NCI-H774 (cell line): Measurements from ENCODE around the gene ARL4D.

Source experiments
- DNase-seq: peaks from one replicate; lab custom pipeline; 2025; lab: John Stamatoyannopoulos, UW

The ARL4D gene

GRCh38 chr17:43427362-43428043 is 28.7 kb downstream of the ARL4D start:
- DNase-seq: no peak

- DNase-seq: no peak
Observed at GRCh38 chr17:43428524-43428923, 29.7 kb downstream of the ARL4D start.

- no peak for DNase-seq
Observed at GRCh38 chr17:43430936-43431713, 32.3 kb downstream of the ARL4D start.

- DNase-seq: no peak
Observed at GRCh38 chr17:43431714-43432523, 33.1 kb downstream of the ARL4D start.

GRCh38 chr17:43434902-43435319 is 36.1 kb downstream of the ARL4D start:
- no peak for DNase-seq

- no peak for DNase-seq
Observed at GRCh38 chr17:43437756-43438155, 39.0 kb downstream of the ARL4D start.

GRCh38 chr17:43438626-43439025 is 39.8 kb downstream of the ARL4D start:
- DNase-seq: no peak

- no peak for DNase-seq
Observed at GRCh38 chr17:43439041-43439440, 40.2 kb downstream of the ARL4D start.

GRCh38 chr17:43442711-43443110 is 43.9 kb downstream of the ARL4D start:
- no peak for DNase-seq

- DNase-seq: no peak
Observed at GRCh38 chr17:43443381-43443780, 44.6 kb downstream of the ARL4D start.

- DNase-seq: no peak
Observed at GRCh38 chr17:43444223-43445008, 45.6 kb downstream of the ARL4D start.

GRCh38 chr17:43445009-43445589 is 46.3 kb downstream of the ARL4D start:
- DNase-seq: no peak

- DNase-seq: no peak
Observed at GRCh38 chr17:43446773-43447172, 48.0 kb downstream of the ARL4D start.

GRCh38 chr17:43448720-43449469 is 50.1 kb downstream of the ARL4D start:
- DNase-seq: no peak

- DNase-seq: no peak
Observed at GRCh38 chr17:43449470-43450248, 50.9 kb downstream of the ARL4D start.
